ENCODE measurements around the gene TSR1. TPM values are rescaled to one million over a fixed set of nuclear protein-coding genes. Genes with fewer than 3 reads are reported as not detected.

Gene TSR1
- 10 to 100 TPM; 20.3 to 70.2 (median 46.0) TPM for total RNA-seq

DNA sequence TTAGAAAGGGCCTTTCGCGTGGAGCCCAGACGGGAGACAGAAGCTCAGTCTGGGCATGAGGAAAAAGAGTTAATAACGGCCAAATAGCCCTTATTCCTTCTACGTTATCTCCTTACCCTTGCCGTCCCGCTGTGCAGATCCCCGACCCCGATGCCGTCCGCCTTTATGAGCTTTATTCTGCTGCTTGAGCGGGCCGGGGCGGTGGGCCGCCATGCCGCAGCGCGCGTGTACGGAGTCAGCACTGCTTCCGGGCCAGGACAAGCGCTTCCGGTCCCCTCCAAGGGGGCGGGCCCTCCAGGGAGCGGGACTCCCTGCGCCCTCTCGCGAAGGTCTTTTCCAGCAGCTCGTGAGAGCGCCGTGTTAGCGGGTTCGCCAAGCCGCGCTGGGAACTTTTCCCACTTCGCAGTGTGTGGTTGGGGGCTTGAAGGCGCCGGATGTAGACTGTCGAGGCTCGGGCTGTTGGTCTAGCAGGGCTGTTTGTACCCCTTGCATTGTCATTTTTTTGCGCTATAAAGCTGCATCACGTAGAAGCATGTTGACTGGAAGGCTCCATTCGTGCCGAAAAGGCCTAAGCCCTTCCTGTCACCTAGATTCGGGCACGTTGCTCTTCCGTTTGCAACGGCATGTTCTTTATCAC lies at the start of gene TSR1:
Gene TSR1 (minus strand): TSS at position 243 of the 637 bp plus-strand sequence. CDS start 30 bp downstream, at position 213.
- peak within 1 kb of the TSS; percentile 85 to 100 (median 92) for H3K4me3 ChIP-seq
- intact Hi-C loops (cut with DNase I): no loop called here
- 0 to 3% methylated on average over 1 to 12 of the region's 48 CpGs for WGBS, 2 donors
- H3K27ac ChIP-seq: peak within 1 kb of the TSS; percentile 84 to 96 (median 94)
- peaks cover 11 to 49% (median 28%) of the 10 kb centered on the region in 3 donors for H3K36me3 ChIP-seq
- no peaks in the 10 kb centered on the region for H3K27me3 ChIP-seq
- peaks cover 12 to 45% (median 15%) of the 10 kb centered on the region in 3 donors for H3K4me1 ChIP-seq
- peak in 3 of 4 donors; percentile 52 to 90 (median 79) for TF ChIP-seq POLR2A (IDR thresholded peaks at IDR 0.05)
- TF ChIP-seq, protein P1, sequence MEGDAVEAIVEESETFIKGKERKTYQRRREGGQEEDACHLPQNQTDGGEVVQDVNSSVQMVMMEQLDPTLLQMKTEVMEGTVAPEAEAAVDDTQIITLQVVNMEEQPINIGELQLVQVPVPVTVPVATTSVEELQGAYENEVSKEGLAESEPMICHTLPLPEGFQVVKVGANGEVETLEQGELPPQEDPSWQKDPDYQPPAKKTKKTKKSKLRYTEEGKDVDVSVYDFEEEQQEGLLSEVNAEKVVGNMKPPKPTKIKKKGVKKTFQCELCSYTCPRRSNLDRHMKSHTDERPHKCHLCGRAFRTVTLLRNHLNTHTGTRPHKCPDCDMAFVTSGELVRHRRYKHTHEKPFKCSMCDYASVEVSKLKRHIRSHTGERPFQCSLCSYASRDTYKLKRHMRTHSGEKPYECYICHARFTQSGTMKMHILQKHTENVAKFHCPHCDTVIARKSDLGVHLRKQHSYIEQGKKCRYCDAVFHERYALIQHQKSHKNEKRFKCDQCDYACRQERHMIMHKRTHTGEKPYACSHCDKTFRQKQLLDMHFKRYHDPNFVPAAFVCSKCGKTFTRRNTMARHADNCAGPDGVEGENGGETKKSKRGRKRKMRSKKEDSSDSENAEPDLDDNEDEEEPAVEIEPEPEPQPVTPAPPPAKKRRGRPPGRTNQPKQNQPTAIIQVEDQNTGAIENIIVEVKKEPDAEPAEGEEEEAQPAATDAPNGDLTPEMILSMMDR (IDR thresholded peaks at IDR 0.05): peak in 3 of 6 experiments; percentile 20 to 44 (median 22)
- DNase-seq: peak; percentile 26
- no peaks in the 10 kb centered on the region for H3K9me3 ChIP-seq

DNA sequence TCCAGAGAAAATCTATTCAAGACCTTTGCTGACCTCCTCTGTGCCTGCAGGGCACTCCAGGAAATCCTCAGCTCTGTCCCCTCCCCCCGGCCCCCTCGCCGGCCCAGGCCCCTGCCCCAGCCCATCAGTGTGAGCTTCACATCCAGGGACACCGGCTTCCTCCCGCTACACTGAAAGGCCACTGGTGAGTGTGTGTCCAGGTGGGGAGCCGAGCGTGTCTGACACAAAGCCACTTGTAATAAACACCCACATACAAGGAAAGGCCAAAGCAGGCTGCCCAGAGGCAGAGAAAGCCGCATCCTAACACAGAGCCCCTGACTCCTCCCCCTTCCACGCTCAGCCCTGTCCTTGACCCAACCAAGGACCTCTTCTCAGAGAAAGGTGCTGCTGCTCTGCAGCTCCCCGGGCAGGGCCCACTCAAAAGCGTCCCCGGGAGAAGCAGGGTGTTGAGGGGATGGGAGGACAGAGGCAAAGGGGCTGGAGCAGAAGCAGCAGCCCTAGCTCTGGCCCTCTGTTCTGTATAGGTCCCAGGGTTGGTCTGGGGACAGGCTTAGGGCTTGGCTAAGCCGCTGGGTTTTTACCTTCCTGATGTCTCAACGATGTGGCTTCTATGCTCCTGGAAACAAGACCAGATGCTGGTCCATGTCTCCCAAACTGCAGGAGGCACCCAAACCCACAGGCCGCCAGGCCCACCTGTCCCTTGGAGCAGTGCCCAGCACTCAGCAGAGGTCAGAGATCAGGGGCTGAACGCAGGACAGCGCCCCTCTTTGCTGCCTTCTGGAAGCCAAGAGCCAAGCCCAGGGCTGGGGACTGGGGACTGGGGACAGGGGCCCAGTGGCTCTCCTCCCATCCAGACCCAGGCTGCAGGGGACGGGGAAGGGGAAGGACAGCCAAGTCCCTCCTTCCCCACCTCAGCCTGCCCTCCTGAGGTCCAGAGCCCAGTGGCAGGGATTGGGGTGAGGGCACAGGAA lies 49.3 kb upstream of the TSR1 start:
- Histone ChIP-seq H3K36me3 (peaks cover 17 to 84% (median 24%) of the 10 kb centered on the region in 3 donors), H3K27ac (peak overlapping the region in 3 of 4 donors; percentile 76 to 82 (median 78)), H3K4me3 (no peak overlapping the region), H3K9me3 (no peaks in the 10 kb centered on the region), H3K27me3 (no peaks in the 10 kb centered on the region), H3K4me1 (peaks cover 18 to 72% (median 19%) of the 10 kb centered on the region in 3 donors)
- intact Hi-C loops (cut with DNase I): no loop called here
- DNase-seq: no peak
- TF ChIP-seq, protein P1 (IDR thresholded peaks at IDR 0.05): no peak
- no peak for TF ChIP-seq POLR2A (IDR thresholded peaks at IDR 0.05)
- 71 to 88% methylated on average over 3 to 8 of the region's 18 CpGs for WGBS, 2 donors

DNA sequence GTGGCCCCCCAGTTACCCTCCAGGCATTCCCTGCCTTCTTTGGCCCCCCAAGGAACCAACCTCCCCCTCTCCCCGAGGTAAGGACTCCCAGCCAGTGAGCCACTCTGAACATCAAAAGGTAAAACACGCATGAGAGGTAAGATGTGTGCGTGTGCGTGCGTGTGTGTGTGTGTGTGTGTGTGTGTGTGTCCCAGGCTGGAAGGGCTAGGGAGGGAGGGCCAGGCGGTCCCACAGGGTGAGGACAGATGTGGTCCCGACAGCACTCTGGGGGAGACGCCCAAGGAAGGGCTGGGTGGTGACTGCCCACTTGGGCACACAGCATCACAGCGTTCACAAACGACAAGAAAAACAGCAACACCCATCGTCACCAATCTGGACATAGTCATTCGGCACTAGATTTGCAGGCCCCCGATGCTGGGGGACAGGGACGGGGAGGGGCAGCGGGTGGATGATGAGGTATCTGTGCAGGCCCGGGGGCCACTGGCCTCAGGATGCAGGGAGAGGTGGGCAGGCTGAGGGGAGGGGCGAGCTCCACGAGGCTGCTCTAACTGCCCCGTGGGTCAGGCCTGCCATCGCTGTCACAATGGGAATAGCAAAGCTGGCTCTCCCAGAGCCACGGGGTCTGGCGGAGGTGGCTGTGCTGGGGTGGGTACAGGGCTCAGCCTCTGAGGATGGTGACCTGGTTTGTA lies 48.3 kb upstream of the TSR1 start:
- no peak for TF ChIP-seq POLR2A (IDR thresholded peaks at IDR 0.05)
- TF ChIP-seq, protein P1 (IDR thresholded peaks at IDR 0.05): no peak
- H3K36me3 ChIP-seq: peaks cover 17 to 85% (median 24%) of the 10 kb centered on the region in 3 donors
- peak overlapping the region in 2 of 4 donors; percentile 78 to 82 for H3K27ac ChIP-seq
- H3K4me1 ChIP-seq: peaks cover 11 to 66% (median 12%) of the 10 kb centered on the region in 3 donors
- H3K27me3 ChIP-seq: no peaks in the 10 kb centered on the region
- intact Hi-C loops (cut with DNase I): no loop called here
- no peaks in the 10 kb centered on the region for H3K9me3 ChIP-seq
- H3K4me3 ChIP-seq: no peak overlapping the region
- DNase-seq: no peak
- WGBS, 2 donors: 64 to 69% methylated on average over 11 to 14 of the region's 22 CpGs

DNA sequence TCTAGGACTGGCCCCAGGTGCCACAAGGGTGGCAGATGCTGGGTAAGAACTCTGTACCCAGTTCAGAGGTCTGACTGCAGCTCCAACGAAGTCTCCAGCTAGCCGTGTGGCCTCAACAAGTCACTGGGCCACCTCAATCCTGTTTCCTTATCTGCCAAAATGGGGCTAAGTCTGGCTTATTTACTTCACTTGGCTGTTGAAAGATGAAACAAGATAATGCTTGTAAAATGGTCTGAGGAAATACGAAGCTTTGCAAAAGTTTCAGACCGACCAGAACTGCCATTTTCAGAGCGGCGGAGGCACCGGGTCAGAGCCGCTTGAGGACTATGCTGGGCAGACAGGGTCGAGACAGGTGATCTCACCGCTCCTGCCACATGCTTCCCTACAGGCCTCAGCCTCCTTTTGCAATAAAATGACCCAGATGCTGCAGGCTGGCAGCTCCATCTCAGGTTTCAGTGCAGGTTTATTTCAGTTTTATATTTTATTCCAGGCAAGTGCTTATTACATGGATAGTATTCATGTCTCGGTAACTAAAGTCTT lies 47.4 kb upstream of the TSR1 start:
- 85 to 91% methylated on average over 9 to 10 of the region's 11 CpGs for WGBS, 2 donors
- TF ChIP-seq, protein P1 (IDR thresholded peaks at IDR 0.05): no peak
- TF ChIP-seq POLR2A (IDR thresholded peaks at IDR 0.05): no peak

More for the DNA sequence above, 47.4 kb upstream of the TSR1 start:
- H3K36me3 ChIP-seq: peaks cover 17 to 85% (median 24%) of the 10 kb centered on the region in 3 donors
- H3K4me3 ChIP-seq: no peak overlapping the region
- no peaks in the 10 kb centered on the region for H3K27me3 ChIP-seq
- H3K4me1 ChIP-seq: peaks cover 11 to 57% (median 12%) of the 10 kb centered on the region in 3 donors
- H3K27ac ChIP-seq: peak overlapping the region in 3 of 4 donors; percentile 46 to 69 (median 61)
- DNase-seq: no peak
- H3K9me3 ChIP-seq: no peaks in the 10 kb centered on the region
- intact Hi-C loops (cut with DNase I): loop anchor here (2.0 kb wide), 1 partner anchor 35 kb away; no protein-coding TSS in a partner anchor

All from esophagus squamous epithelium (tissue), 5 donors.